ENCODE results near the gene GPR78. TPM values are rescaled to one million over a fixed set of nuclear protein-coding genes. Genes with fewer than 3 reads are reported as not detected.

The GPR78 gene
- total RNA-seq, 1 experiment from 2014 or later: not detected

GRCh38 chr4:8540991-8541390 is 39.2 kb upstream of the GPR78 start:
- Mint-ChIP-seq H3K4me1 (ENCODE audit: low read depth, unreplicated experiment) (peaks cover 26% of the 10 kb centered on the region), H3K4me3 (ENCODE audit: low read depth, unreplicated experiment) (no peak overlapping the region), H3K27ac (ENCODE audit: unreplicated experiment) (no peak overlapping the region), H3K9me3 (ENCODE audit: low read depth, unreplicated experiment) (no peaks in the 10 kb centered on the region), H3K27me3 (ENCODE audit: unreplicated experiment) (no peaks in the 10 kb centered on the region), H3K36me3 (ENCODE audit: insufficient read depth, unreplicated experiment) (peaks cover 13% of the 10 kb centered on the region)
- no TSS peak for BruUV-seq (replicated peaks)
- CTCF ChIA-PET: no interaction called here
- TF ChIP-seq CTCF (IDR thresholded peaks at IDR 0.05; ENCODE audit: unreplicated experiment): no peak
- no peak for DNase-seq
- intact Hi-C loops (cut with micrococcal nuclease; ENCODE audit: unreplicated experiment): no loop called here

GRCh38 chr4:8541981-8542715 is 38.0 kb upstream of the GPR78 start:
- H3K9me3 Mint-ChIP-seq (ENCODE audit: low read depth, unreplicated experiment): no peaks in the 10 kb centered on the region
- no peak for DNase-seq
- H3K36me3 Mint-ChIP-seq (ENCODE audit: insufficient read depth, unreplicated experiment): peaks cover 9% of the 10 kb centered on the region
- no peak overlapping the region for H3K4me3 Mint-ChIP-seq (ENCODE audit: low read depth, unreplicated experiment)
- CTCF ChIA-PET: no interaction called here
- BruUV-seq (replicated peaks): no TSS peak
- intact Hi-C loops (cut with micrococcal nuclease; ENCODE audit: unreplicated experiment): no loop called here
- H3K27me3 Mint-ChIP-seq (ENCODE audit: unreplicated experiment): no peaks in the 10 kb centered on the region
- TF ChIP-seq CTCF (IDR thresholded peaks at IDR 0.05; ENCODE audit: unreplicated experiment): no peak
- no peak overlapping the region for H3K27ac Mint-ChIP-seq (ENCODE audit: unreplicated experiment)
- H3K4me1 Mint-ChIP-seq (ENCODE audit: low read depth, unreplicated experiment): peaks cover 22% of the 10 kb centered on the region

- intact Hi-C loops (cut with micrococcal nuclease; ENCODE audit: unreplicated experiment): no loop called here
- no peaks in the 10 kb centered on the region for H3K9me3 Mint-ChIP-seq (ENCODE audit: low read depth, unreplicated experiment)
- no TSS peak for BruUV-seq (replicated peaks)
Observed at GRCh38 chr4:8542776-8543525, 37.2 kb upstream of the GPR78 start.

GRCh38 chr4:8543623-8544022 is 36.6 kb upstream of the GPR78 start:
- no peak overlapping the region for H3K4me3 Mint-ChIP-seq (ENCODE audit: low read depth, unreplicated experiment)
- peaks cover 17% of the 10 kb centered on the region for H3K4me1 Mint-ChIP-seq (ENCODE audit: low read depth, unreplicated experiment)
- H3K36me3 Mint-ChIP-seq (ENCODE audit: insufficient read depth, unreplicated experiment): peaks cover 3% of the 10 kb centered on the region
- intact Hi-C loops (cut with micrococcal nuclease; ENCODE audit: unreplicated experiment): no loop called here
- TF ChIP-seq CTCF (IDR thresholded peaks at IDR 0.05; ENCODE audit: unreplicated experiment): no peak
- H3K9me3 Mint-ChIP-seq (ENCODE audit: low read depth, unreplicated experiment): no peaks in the 10 kb centered on the region
- BruUV-seq (replicated peaks): no TSS peak
- H3K27me3 Mint-ChIP-seq (ENCODE audit: unreplicated experiment): no peaks in the 10 kb centered on the region
- DNase-seq: no peak
- CTCF ChIA-PET: no interaction called here
- H3K27ac Mint-ChIP-seq (ENCODE audit: unreplicated experiment): no peak overlapping the region

More at GRCh38 chr4:8542776-8543525, 37.2 kb upstream of the GPR78 start:
- TF ChIP-seq CTCF (IDR thresholded peaks at IDR 0.05; ENCODE audit: unreplicated experiment): no peak
- Mint-ChIP-seq H3K36me3 (ENCODE audit: insufficient read depth, unreplicated experiment) (peaks cover 7% of the 10 kb centered on the region), H3K27ac (ENCODE audit: unreplicated experiment) (no peak overlapping the region), H3K27me3 (ENCODE audit: unreplicated experiment) (no peaks in the 10 kb centered on the region), H3K4me1 (ENCODE audit: low read depth, unreplicated experiment) (peaks cover 24% of the 10 kb centered on the region), H3K4me3 (ENCODE audit: low read depth, unreplicated experiment) (no peak overlapping the region)
- no peak for DNase-seq
- CTCF ChIA-PET: no interaction called here

Data from Calu3 (cell line).